Brain pericyte (primary cell): ENCODE measurements around the gene IRX5.

Source experiments
- DNase-seq: peaks from one replicate; pipeline ENCODE4 v3.0.0-alpha.2; 2012; ENCODE audit warnings: low read depth, low spot score

The IRX5 gene

DNA sequence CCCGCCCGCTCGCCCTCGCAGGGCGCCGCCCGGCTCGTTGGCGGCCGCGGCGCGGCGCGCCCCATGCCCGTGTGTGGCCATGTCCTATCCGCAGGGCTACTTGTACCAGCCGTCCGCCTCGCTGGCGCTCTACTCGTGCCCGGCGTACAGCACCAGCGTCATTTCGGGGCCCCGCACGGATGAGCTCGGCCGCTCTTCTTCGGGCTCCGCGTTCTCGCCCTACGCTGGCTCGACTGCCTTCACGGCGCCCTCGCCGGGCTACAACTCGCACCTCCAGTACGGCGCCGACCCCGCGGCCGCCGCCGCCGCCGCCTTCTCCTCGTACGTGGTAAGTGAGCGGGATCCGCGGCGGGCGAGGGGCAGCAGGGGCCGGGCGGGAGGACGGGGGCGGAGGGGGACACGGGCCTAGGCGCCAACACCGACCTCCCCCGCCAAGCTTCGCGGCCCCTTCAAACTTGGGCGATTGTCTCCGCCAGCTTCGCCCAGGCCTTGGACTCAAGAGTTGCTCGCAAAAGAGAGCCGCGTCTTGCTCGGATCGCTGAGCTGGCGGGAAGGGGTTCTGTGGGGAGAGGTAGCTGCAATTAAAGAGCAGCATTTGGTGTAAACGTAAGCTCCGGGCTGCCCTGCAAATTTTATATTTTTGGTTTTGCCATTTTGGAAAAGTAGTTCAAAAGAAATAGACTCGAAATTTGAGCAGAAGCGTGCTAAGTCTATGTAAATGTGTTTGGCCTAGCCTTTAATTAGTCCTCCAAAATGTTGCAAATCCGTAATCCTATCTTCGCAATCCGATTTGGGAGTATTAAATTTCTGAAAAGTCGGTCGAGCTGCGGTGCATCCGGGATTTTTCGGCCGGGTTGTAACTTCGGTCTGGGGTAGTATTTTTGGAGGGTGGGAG, 702 bp downstream of the IRX5 start:
- DNase-seq = no peak

- no peak for DNase-seq
These were observed 1.5 kb downstream of the IRX5 start for GRCh38 chr16:54932021-54932660.

DNA sequence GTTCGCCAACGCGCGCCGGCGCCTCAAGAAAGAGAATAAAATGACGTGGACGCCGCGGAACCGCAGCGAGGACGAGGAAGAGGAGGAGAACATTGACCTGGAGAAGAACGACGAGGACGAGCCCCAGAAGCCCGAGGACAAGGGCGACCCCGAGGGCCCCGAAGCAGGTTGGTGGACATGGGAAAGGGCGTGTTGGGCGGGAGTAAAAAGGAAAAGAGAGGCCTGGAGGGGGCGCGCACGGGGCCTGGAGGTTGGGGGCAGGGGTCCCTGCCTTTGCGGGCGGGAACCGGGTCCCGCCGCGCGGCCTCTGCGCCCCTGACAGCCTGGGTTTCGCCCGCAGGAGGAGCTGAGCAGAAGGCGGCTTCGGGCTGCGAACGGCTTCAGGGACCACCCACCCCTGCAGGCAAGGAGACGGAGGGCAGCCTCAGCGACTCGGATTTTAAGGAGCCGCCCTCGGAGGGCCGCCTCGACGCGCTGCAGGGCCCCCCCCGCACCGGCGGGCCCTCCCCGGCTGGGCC, 2.1 kb downstream of the IRX5 start:
- DNase-seq = no peak

DNA sequence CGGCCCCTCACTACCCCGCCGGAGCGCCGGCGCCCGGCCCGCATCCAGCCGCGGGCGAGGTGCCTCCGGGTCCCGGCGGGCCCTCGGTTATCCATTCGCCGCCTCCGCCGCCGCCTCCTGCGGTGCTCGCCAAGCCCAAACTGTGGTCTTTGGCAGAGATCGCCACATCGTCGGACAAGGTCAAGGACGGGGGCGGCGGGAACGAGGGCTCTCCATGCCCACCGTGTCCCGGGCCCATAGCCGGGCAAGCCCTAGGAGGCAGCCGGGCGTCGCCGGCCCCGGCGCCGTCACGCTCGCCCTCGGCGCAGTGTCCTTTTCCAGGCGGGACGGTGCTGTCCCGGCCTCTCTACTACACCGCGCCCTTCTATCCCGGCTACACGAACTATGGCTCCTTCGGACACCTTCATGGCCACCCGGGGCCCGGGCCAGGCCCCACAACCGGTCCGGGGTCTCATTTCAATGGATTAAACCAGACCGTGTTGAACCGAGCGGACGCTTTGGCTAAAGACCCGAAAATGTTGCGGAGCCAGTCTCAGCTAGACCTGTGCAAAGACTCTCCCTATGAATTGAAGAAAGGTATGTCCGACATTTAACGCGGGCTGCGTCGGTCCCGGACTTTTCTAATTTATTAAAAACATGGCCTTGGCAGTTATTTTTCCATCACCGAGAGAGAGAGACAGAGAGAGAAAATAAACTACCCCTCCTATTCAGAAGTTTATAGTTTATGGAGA, 2.8 kb downstream of the IRX5 start:
- DNase-seq = no peak

DNA sequence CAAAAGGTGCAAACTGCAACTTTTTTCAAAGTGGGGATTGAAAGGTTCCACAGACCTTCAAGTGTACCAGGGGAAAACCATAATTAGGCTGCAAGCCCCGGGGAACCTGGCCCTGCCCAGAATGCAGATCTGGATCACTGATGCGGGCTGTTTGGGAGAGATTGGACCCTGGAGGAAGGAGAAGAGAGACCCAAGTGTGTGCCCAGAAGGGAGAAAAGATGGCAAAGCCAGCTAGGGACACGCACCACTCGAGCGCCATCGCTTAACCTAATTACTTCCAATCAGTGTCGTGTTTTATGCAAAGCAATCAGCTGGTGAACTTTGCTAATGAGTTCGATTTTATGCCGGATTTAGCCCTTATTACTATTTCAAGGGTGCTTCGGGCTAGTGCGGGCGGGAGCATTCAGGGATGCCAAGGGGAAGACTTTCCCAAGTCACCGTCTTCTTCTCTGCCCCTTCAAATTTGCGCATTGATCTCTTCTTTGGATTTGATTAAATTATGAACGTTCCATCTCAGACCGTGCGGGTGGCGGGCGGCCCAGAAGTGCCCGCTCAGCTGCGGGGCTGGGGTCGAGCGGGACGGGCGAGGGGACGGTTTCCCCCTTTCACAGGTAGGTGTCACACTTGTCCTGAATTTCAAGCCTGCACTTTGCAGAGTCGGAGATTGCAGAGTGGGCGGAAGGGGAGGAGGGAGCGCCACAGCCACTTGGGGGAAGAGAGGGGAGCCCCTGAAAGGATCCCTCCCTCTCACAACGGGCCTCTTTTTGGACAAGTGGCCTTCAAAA, 4.0 kb downstream of the IRX5 start:
- DNase-seq = no peak

- no peak for DNase-seq
These were observed 4.8 kb downstream of the IRX5 start for GRCh38 chr16:54935266-54935968.

GRCh38 chr16:54936201-54936978, 5.7 kb downstream of the IRX5 start:
- no peak for DNase-seq

DNA sequence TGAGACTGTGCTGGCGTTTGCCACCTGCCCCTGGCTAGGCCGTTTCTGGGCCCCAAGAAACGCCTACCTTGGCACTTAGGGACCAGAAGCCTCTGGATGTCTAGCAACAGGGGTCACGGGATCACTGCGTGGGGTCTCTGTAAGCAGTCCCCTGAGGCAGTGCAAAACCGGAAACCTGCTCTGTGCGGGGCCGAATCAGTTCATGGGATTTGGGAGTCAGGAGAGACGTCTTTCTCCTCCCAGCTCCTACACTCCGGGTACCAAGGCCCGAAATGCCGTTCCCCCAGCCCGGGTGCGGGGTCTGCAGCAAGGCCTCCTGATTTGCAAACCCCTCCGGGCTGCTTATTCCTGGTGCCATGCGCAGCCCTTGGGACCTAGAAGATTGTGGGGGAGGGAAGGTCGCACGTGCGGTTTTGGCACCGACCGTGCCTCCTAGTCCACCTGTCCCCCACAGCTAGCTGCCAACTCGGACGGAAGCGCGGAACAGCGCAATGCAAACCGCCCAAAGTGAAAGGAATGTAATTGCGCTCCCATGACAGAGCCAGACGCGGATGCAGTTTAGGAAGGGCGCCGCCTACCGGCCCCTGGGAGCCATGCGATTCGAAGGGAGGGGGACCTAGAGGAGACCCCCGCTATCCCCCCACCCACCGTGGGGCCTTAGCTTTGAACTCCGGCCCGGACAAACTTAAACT, 6.5 kb downstream of the IRX5 start:
- DNase-seq = no peak

- no peak for DNase-seq
These were observed 7.1 kb downstream of the IRX5 start for GRCh38 chr16:54937671-54938211.

DNA sequence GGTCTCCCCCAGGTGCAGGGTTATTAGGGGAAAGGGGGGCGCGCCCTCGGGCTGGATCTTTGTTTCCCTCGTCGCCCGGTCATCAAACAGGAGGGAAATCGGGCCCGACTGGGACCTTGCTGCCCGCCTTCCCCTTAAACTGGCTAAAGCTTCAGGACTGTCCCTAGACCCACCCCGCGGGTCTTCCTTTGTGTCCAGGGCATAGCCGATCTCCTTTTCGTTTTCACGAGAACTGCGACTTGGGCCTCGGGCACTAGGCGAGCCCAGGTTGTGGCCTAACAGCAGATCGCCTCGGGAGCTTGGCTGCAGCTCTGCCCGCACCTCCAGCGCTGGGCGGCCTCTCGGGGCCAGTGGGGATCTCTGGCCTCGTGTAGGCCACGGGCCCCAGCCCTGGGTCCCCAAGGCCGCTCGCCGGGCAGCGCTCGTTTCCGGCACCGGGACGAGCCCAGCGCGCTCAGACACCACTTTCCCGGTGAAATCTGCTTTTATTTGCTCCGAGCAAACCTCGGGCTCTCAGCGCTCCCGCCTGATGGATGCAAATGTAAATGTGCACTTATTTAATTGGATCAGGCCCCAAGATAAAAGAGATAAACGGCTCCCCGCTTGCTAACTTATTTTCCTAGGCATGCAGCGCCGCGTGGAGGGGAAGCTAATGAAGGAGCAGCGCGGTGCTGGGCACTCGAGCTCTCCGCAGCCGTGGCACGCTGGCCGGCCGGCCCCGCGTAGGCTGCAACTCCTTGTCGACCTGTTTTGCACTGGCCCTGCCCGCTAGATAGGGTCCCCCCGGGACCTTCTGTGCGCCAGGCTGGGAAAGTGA, 7.8 kb downstream of the IRX5 start:
- DNase-seq = no peak

DNA sequence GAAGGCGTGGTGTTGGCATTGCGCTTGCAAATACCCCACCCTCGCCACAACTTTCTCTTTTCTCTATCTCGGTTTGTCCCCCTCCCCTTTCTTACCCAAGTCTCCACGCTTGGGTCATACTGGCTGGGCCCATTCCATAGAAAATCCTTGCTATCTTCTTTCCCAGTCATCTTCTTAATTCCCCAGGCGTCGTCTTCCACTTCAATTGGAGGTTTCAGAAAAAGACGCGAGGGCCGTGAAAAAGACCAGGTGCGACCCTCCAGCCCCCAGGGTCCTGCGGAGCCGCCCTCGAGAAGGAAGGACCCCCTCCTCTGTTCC, 8.3 kb downstream of the IRX5 start:
- no peak for DNase-seq

DNA sequence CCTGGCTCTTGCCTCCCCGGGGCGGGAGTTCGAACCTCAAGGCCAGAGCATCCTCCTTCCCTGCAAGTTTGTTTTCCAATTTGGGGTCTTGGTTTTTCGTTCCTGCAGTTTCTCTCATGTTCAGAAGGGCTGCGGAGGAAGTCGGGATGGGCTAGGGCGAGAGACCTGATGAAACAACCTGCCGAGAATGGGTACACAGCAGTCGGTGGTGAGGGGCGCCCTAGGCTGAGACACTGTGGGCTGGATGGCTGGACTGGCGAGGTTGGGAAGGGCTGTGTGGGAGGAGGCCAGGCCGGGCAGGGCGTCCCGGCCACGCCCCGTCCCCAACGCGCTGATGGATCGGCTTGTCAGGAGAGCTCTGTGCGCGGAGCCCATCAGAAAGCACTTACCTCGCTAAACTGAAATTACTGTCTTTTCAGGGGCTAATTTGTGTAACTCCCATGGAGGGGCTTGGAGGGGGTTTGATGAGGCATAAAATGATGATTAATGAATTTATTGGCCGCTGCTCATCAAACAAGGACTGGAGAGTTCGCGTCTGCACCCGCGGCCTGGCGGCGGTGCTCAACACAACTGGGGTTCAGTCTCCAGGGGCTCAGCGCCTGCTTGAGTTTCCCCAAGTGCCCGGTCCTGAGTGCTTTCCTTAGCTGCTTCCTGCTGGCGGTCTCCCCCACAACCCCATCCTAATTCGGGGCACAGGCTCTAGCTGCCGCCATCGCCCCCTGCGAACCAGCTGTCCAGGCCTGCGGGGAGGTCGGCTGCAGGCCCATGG, 9.0 kb downstream of the IRX5 start:
- DNase-seq = no peak

DNA sequence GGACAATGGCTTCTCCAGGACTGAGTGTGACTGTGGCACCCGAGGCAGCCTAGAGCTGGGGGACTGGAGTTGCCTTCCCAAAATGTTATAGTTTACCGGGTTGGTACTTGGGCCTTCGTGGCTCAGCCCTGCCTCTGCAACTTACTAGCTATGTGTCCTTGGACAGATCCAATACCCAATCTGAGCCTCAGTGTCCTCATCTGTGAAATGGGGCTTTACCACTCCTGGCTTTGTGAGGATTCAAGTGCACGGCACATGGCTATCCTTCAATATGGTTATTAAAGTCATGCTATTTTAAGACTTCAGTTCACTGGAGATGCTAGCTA, 9.6 kb downstream of the IRX5 start:
- no peak for DNase-seq

DNA sequence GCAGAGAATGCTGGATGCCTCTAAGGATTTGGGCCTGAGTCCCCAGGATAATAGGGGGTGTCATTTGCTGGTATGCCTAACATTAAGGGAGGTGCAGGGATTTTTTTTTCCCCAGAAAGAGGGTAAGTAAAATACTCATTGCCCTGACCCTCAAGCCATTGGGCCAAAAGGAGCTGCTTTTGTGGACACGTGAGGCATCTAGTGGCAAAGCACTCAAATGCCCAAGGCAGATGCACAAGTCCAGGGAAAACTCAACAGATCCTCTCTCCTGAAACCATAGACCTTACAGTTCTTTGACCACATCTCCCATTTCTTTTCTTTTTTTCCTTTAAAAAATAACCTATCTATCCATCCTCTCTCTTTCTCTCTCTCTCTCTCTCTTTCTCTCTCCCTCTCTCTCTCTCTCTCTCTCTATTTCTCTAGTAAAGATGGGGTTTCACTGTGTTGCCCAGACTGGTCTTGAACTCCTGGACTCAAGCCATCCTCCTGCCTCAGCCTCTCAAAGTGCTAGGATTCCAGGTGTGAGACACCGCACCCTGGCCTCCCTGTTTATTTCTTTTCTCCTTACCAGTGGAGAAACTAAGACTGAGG, 11.8 kb downstream of the IRX5 start:
- DNase-seq = no peak

DNA sequence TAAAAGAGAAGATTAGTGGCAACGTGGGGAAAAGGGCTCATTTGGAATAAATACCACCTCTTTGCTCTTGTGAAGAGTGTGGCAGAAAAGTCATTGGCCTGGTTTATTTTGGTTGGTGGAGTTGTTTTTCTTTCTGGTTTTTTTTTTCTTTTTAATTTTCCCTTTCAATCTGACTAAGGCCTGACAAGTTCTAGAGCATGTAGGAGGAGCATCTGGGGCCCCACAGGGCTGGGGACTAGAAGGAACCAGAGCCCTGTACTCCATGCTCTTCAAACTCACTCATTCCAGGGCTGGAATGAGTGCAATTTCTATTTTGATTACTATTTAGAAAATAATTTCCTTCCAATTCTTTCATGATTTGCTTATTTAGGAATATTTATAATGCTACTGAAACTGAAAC, 13.3 kb downstream of the IRX5 start:
- no peak for DNase-seq

DNA sequence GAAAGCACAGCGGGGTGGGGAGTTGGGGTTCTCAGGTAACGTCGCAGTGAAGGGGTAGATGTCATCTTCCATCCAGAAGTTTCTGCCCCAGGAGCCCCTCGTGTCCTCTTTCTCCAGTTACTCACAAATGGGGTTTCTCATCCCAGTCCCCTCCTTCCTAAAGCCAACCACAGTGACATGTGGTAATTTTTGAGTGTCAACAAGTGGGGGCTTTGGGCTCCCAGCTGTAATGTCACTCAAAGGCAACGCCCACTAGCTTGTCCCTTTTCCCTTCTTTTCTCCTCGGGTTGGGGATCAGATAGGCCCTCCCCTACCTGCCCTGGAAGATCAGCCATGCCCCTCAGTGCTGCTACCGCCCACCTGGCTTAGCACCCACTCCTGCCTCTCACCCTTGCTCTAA, 14.4 kb downstream of the IRX5 start:
- no peak for DNase-seq

- no peak for DNase-seq
These were observed 16.2 kb downstream of the IRX5 start for GRCh38 chr16:54946909-54947308.

- no peak for DNase-seq
These were observed 17.0 kb downstream of the IRX5 start for GRCh38 chr16:54947616-54948015.
